Measurements from ENCODE around the gene DCTN5.
"Not testable (repeated sequence)": the region's sequence is repeated elsewhere in the genome, so short reads cannot be mapped to it uniquely, and the experiment has no call there.

The DCTN5 gene

GRCh38 chr16:23711785-23712184 lies 70.5 kb downstream of the DCTN5 start:
- Histone ChIP-seq H3K27me3 (ENCODE audit: insufficient read depth, low read length, poor library complexity) (no peaks in the 10 kb centered on the region), H2AFZ (ENCODE audit: low read depth, low read length) (no peak overlapping the region), H3K4me2 (ENCODE audit: insufficient read depth, low read length) (no peak overlapping the region), H3K9me3 (ENCODE audit: insufficient read depth, low read length, severe bottlenecking) (no peaks in the 10 kb centered on the region), H3K79me2 (ENCODE audit: insufficient read depth, low read length) (no peaks in the 10 kb centered on the region), H3K27ac (ENCODE audit: low read length) (no peak overlapping the region), H3K4me3 (ENCODE audit: low read depth in 1 of 2, low read length in 2 of 2) (no peak overlapping the region), H4K20me1 (ENCODE audit: insufficient read depth, low read length) (no peaks in the 10 kb centered on the region), H3K36me3 (ENCODE audit: insufficient read depth, low read length) (no peaks in the 10 kb centered on the region), H3K9ac (ENCODE audit: low read depth, low read length) (no peak overlapping the region), H3K4me1 (ENCODE audit: insufficient read depth, low read length) (no peaks in the 10 kb centered on the region)
- DNase-seq, result no peak
- TF ChIP-seq, protein P1, sequence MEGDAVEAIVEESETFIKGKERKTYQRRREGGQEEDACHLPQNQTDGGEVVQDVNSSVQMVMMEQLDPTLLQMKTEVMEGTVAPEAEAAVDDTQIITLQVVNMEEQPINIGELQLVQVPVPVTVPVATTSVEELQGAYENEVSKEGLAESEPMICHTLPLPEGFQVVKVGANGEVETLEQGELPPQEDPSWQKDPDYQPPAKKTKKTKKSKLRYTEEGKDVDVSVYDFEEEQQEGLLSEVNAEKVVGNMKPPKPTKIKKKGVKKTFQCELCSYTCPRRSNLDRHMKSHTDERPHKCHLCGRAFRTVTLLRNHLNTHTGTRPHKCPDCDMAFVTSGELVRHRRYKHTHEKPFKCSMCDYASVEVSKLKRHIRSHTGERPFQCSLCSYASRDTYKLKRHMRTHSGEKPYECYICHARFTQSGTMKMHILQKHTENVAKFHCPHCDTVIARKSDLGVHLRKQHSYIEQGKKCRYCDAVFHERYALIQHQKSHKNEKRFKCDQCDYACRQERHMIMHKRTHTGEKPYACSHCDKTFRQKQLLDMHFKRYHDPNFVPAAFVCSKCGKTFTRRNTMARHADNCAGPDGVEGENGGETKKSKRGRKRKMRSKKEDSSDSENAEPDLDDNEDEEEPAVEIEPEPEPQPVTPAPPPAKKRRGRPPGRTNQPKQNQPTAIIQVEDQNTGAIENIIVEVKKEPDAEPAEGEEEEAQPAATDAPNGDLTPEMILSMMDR (IDR thresholded peaks at IDR 0.05; ENCODE audit: borderline replicate concordance, extremely low read depth, low read length, poor library complexity, severe bottlenecking), result no peak
- TF ChIP-seq EZH2 (IDR thresholded peaks at IDR 0.05; ENCODE audit: borderline replicate concordance, low read depth, low read length, severe bottlenecking), result no peak
- no peak for ATAC-seq (ENCODE audit: insufficient read depth, low read depth)

DNA sequence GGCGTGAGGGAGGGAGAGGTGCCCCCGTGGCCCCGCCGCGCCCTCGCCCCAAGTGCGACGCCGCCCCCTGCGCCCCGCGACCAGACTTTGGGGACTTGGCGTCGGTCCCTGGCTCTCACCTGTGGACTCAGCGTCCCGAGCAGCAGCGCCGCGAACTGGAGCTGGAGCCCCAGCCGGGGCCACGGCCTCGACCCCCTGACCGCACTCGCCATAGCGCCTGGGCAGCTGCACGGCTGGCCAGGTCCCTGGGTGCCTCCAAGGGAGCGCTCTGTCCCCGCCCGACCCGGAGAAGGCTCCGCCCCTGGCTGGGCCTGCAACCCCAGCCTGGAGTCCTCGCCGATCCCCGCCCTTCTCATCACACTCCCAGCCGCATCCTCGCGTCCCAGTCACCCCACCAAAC lies 71.7 kb downstream of the DCTN5 start, which contains the start of gene ERN2:
Gene ERN2 (minus strand): TSS at position 247 of the 400 bp plus-strand sequence. CDS start 35 bp downstream, at position 212.
- H3K9me3 ChIP-seq (ENCODE audit: insufficient read depth, low read length, severe bottlenecking), result no peaks in the 10 kb centered on the region
- no peak within 1 kb of the TSS for H3K9ac ChIP-seq (ENCODE audit: low read depth, low read length)
- no peaks in the 10 kb centered on the region for H3K4me1 ChIP-seq (ENCODE audit: insufficient read depth, low read length)
- no peak within 1 kb of the TSS for H3K4me2 ChIP-seq (ENCODE audit: insufficient read depth, low read length)
- no peak within 1 kb of the TSS for H3K4me3 ChIP-seq (ENCODE audit: low read depth in 1 of 2, low read length in 2 of 2)
- H3K79me2 ChIP-seq (ENCODE audit: insufficient read depth, low read length), result no peaks in the 10 kb centered on the region
- DNase-seq (no peak), ATAC-seq (ENCODE audit: insufficient read depth, low read depth) (no peak)
- peaks cover 3% of the 10 kb centered on the region for H3K27me3 ChIP-seq (ENCODE audit: insufficient read depth, low read length, poor library complexity)
- H4K20me1 ChIP-seq (ENCODE audit: insufficient read depth, low read length), result no peaks in the 10 kb centered on the region
- H3K27ac ChIP-seq (ENCODE audit: low read length), result no peak within 1 kb of the TSS
- H2AFZ ChIP-seq (ENCODE audit: low read depth, low read length), result no peak within 1 kb of the TSS
- H3K36me3 ChIP-seq (ENCODE audit: insufficient read depth, low read length), result no peaks in the 10 kb centered on the region
- no peak for TF ChIP-seq EZH2 (IDR thresholded peaks at IDR 0.05; ENCODE audit: borderline replicate concordance, low read depth, low read length, severe bottlenecking)
- TF ChIP-seq, protein P1 (IDR thresholded peaks at IDR 0.05; ENCODE audit: borderline replicate concordance, extremely low read depth, low read length, poor library complexity, severe bottlenecking), result no peak

DNA sequence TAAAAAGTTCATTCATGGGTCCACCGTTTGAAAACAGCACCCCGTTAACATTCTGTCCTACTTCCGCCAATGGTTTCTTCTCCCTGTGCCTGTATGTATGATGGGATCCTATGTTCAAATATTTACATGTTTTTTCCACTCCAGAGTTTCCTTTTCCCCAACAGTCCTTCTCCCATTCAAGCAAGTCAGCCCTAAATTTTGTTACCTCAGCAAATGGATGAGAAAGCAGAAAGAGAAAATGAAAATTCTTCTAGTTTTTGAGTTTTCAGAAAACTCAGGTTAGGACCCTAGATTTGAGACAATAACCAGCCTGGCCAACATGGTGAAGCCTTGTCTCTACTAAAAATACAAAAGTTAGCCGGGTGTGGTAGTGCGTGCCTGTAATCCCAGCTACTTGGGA lies 75.2 kb downstream of the DCTN5 start:
- DNase-seq (no peak), ATAC-seq (ENCODE audit: insufficient read depth, low read depth) (no peak)
- H3K4me2 ChIP-seq (ENCODE audit: insufficient read depth, low read length), result no peak overlapping the region
- no peaks in the 10 kb centered on the region for H3K9me3 ChIP-seq (ENCODE audit: insufficient read depth, low read length, severe bottlenecking)
- H3K27me3 ChIP-seq (ENCODE audit: insufficient read depth, low read length, poor library complexity), result peaks cover 3% of the 10 kb centered on the region
- no peak overlapping the region for H3K4me3 ChIP-seq (ENCODE audit: low read depth in 1 of 2, low read length in 2 of 2)
- no peaks in the 10 kb centered on the region for H3K36me3 ChIP-seq (ENCODE audit: insufficient read depth, low read length)
- TF ChIP-seq, protein P1 (IDR thresholded peaks at IDR 0.05; ENCODE audit: borderline replicate concordance, extremely low read depth, low read length, poor library complexity, severe bottlenecking), result no peak
- no peak for TF ChIP-seq EZH2 (IDR thresholded peaks at IDR 0.05; ENCODE audit: borderline replicate concordance, low read depth, low read length, severe bottlenecking)
- H3K79me2 ChIP-seq (ENCODE audit: insufficient read depth, low read length), result no peaks in the 10 kb centered on the region
- no peak overlapping the region for H2AFZ ChIP-seq (ENCODE audit: low read depth, low read length)
- H3K4me1 ChIP-seq (ENCODE audit: insufficient read depth, low read length), result no peaks in the 10 kb centered on the region
- no peaks in the 10 kb centered on the region for H4K20me1 ChIP-seq (ENCODE audit: insufficient read depth, low read length)
- no peak overlapping the region for H3K9ac ChIP-seq (ENCODE audit: low read depth, low read length)
- no peak overlapping the region for H3K27ac ChIP-seq (ENCODE audit: low read length)

DNA sequence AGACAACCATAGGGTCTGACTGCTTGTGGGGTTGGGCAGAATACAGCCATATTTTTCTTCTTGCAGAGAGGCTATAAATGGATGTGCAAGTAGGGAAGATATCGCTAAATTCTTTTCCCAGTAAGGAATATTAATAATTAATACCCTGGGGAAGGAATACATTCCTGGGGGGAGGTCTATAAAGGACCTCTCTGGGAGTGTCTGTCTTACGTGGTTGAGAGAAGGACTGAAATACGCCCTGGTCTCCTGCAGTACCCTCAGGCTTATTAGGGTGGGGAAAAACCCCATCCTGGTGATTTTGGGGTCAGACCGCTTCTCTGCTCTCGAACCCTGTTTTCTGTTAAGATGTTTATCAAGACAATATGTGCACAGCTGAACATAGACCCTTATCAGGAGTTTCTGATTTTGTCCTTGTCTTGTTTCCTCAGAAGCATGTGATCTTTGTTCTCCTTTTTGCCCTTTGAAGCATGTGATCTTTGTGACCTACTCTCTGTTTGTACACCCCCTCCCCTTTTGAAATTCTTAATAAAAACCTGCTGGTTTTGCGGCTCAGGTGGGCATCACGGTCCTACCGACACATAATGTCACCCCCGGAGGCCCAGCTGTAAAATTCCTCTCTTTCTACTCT lies 81.5 kb downstream of the DCTN5 start:
- H3K36me3 ChIP-seq (ENCODE audit: insufficient read depth, low read length); H2AFZ ChIP-seq (ENCODE audit: low read depth, low read length); ATAC-seq (ENCODE audit: insufficient read depth, low read depth); H3K27me3 ChIP-seq (ENCODE audit: insufficient read depth, low read length, poor library complexity); H4K20me1 ChIP-seq (ENCODE audit: insufficient read depth, low read length); H3K4me1 ChIP-seq (ENCODE audit: insufficient read depth, low read length); H3K9ac ChIP-seq (ENCODE audit: low read depth, low read length); H3K9me3 ChIP-seq (ENCODE audit: insufficient read depth, low read length, severe bottlenecking); H3K4me3 ChIP-seq (ENCODE audit: low read depth in 1 of 2, low read length in 2 of 2); H3K27ac ChIP-seq (ENCODE audit: low read length); H3K4me2 ChIP-seq (ENCODE audit: insufficient read depth, low read length); H3K79me2 ChIP-seq (ENCODE audit: insufficient read depth, low read length); DNase-seq: not testable (repeated sequence)

Data from DND-41 (cell line).